ENCODE results near the gene TRAPPC10.

The TRAPPC10 gene

DNA sequence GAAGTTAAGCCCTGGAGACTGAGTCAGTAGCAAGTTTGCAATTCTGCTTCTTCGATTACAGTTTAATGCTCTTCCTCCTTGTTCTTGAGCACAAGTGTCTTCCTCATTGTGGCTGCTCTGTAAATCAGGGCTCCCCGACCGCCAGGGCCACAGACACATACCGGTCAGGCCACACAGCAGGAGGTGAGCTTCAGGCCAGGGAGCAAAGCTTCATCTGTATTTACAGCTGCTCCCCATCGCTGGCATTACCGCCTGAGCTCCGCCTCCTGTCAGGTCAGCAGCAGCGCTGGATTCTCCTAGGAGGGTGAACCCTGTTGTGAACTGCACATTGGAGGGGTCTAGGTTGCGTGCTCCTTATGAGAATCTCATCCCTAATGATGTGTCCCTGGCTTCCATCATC, 1.7 kb upstream of the TRAPPC10 start:
- no peak for DNase-seq (ENCODE audit: low read depth)
- TF ChIP-seq, protein P1, sequence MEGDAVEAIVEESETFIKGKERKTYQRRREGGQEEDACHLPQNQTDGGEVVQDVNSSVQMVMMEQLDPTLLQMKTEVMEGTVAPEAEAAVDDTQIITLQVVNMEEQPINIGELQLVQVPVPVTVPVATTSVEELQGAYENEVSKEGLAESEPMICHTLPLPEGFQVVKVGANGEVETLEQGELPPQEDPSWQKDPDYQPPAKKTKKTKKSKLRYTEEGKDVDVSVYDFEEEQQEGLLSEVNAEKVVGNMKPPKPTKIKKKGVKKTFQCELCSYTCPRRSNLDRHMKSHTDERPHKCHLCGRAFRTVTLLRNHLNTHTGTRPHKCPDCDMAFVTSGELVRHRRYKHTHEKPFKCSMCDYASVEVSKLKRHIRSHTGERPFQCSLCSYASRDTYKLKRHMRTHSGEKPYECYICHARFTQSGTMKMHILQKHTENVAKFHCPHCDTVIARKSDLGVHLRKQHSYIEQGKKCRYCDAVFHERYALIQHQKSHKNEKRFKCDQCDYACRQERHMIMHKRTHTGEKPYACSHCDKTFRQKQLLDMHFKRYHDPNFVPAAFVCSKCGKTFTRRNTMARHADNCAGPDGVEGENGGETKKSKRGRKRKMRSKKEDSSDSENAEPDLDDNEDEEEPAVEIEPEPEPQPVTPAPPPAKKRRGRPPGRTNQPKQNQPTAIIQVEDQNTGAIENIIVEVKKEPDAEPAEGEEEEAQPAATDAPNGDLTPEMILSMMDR (IDR thresholded peaks at IDR 0.05; ENCODE audit: low read length, missing control alignments) = no peak
- H3K4me3 ChIP-seq (replicated peaks; ENCODE audit: low read depth, low read length) = no peak overlapping the region

DNA sequence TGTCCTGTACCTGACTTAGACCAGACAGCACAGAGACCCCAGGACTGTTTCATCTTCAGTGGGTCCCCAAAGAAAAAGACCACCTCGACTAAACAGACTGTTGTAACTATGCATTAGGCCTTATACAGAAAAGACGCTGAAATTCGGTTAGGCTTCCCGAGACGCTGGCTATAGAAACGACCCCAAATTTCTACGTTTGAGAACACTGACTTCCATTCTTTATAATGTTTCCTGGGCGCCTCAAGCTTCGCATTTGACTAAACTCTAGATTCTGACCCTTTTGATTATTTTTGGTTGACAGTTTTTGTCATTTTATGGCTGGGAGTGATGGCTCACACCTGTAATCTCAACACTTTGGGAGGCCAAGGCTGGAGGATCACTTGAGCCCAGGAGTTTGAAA, 986 bp upstream of the TRAPPC10 start:
- TF ChIP-seq, protein P1 (IDR thresholded peaks at IDR 0.05; ENCODE audit: low read length, missing control alignments) = no peak
- peak overlapping the region; percentile 69 for H3K4me3 ChIP-seq (replicated peaks; ENCODE audit: low read depth, low read length)
- no peak for DNase-seq (ENCODE audit: low read depth)

DNA sequence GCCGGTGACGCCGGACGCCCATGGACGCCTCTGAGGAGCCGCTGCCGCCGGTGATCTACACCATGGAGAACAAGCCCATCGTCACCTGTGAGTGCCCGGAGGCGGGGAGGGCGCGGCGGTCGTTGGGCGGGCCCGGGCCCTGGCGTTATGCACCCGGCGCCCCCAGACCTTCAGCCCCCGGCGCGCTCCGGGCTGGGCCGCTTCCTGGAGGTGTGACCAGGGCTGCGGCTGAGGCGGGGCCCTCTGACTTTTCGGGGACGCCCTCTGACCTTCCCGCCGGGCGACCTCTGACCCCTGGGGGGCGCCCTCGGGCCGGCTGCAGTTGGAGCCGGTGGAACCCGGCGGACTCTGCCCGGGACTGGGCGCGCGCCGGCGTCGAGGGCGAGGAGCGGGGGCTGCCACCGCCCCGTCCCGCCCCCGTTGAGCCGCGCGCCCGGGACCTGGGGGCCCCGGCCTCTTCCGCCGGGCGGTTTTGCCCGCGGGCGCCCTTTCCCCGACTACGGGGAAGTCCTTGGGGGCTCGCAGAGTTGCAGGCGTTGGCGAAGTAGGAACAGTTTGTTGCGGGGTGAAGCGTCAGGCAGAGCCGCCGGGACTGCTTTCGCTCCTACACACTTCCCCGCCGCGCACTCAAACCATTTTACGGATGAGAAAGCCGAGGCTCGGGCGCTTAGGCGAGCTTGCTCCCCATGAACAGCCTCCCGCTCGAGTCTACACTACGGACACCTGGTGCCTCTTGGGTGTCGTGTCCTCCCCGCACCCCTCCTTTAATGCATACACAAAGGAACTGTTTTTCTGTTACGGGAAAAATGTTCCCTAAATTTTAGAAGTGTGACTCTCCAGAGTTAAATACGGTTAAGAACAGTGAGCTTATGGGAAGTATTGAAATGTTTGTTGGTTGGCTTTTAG, 618 bp downstream of the TRAPPC10 start:
- peak; percentile 33 for DNase-seq (ENCODE audit: low read depth)
- peak overlapping the region; percentile 71 for H3K4me3 ChIP-seq (replicated peaks; ENCODE audit: low read depth, low read length)
- TF ChIP-seq, protein P1 (IDR thresholded peaks at IDR 0.05; ENCODE audit: low read length, missing control alignments) = no peak

DNA sequence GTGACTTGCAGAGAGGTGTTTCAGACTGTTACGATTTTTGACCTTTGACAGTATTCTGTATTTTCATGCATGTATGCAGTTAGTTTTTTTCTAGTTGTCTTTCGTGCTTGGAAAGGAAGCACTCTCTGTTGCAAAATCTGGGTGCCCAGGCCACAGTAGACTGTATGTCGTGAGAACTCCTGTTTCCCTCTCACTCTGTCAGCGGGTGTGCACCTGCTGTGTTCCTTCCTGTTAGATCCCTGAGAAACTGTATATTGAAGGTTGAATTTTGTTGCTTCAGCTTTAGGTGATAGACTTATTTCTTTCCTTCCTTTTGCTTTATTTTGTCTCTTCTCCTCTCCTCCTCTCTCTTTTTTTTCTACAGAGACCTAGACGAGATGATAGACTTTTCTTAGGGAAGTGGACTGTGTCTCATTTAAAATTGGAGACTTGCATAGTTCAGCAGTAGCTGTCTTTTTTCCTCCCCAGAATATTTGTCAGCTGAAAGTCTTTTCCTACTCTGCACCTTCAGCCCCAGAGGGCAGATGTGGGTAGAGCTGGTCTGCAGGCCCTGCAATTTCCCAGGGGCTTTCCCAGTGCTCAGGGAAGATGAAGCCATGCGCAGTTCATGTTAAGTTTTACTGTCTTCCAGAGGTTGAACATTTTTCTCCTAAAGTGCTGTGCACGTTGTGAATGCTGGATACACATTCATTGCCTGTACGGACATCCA, 1.4 kb downstream of the TRAPPC10 start:
- peak overlapping the region; percentile 71 for H3K4me3 ChIP-seq (replicated peaks; ENCODE audit: low read depth, low read length)
- TF ChIP-seq, protein P1 (IDR thresholded peaks at IDR 0.05; ENCODE audit: low read length, missing control alignments) = no peak
- no peak for DNase-seq (ENCODE audit: low read depth)

DNA sequence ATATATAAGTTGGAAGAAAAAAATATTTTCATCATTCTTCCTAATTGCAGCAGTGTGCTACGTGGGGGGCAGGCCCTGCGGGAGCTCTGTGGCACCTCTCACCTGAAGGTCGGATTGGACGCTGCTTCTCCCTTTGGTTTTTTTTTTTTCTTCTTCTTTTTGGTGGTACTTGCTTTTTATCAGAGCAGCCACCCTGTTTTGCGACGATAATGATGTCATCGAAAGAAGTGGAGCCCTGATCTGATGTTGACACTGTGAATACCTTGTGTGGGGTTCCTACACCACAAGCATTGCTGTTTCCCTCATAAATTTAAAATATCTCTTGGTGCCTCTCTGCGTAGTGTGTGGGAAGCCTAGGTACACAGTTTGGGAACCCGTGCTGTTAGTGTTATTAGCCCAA, 5.5 kb downstream of the TRAPPC10 start:
- DNase-seq (ENCODE audit: low read depth) = no peak
- TF ChIP-seq, protein P1 (IDR thresholded peaks at IDR 0.05; ENCODE audit: low read length, missing control alignments) = no peak
- H3K4me3 ChIP-seq (replicated peaks; ENCODE audit: low read depth, low read length) = no peak overlapping the region

DNA sequence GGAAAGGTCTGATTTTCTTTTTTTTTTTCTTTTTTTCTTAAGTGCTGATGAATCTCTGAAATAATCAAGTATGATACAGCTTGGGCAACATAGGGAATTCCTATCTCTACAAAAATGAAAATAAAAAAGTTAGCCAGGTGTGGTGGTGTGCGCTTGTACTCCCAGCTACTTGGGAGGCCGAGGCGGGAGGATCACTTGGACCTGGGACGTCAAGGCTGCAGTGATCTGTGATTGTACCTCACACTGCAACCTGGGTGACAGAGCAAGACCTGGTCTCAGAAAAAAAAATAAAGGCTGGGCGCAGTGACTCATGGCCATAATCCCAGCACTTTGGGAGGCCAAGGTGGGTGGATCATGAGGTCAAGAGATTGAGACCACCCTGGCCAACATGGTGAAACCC, 6.0 kb downstream of the TRAPPC10 start:
- H3K4me3 ChIP-seq (replicated peaks; ENCODE audit: low read depth, low read length) = no peak overlapping the region
- no peak for DNase-seq (ENCODE audit: low read depth)
- TF ChIP-seq, protein P1 (IDR thresholded peaks at IDR 0.05; ENCODE audit: low read length, missing control alignments) = no peak
